HK-2 (cell line): ENCODE data around the gene MORN4.
A peak's percentile ranks its signal among the peaks of the same experiment; 100 is the strongest.
"Not testable (repeated sequence)": the region's sequence is repeated elsewhere in the genome, so short reads cannot be mapped to it uniquely, and the experiment has no call there.

Experiments
- DNase-seq: peaks from one replicate; pipeline ENCODE4 v3.0.0-alpha.2; 2018; ENCODE audit not compliant: unreplicated experiment

Gene MORN4

DNA sequence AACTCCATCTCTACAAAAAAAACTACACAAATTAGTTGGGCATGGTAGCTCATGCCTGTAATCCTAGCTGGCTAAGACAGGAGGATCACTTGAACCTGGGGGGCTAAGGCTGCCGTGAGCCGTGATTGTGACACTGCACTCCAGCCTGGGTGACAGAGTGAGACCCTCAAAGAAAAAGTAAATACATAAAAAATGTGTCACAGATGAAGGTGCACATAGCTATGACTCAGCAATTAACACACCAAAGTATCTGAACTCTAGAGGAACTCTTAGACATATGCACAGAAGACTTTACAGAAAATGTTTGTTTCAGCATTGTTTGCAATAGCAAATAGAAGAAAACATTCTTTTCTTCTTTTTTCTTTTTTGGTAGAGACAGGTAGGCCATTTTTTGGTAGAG, 35.5 kb downstream of the MORN4 start:
- DNase-seq: no peak

DNA sequence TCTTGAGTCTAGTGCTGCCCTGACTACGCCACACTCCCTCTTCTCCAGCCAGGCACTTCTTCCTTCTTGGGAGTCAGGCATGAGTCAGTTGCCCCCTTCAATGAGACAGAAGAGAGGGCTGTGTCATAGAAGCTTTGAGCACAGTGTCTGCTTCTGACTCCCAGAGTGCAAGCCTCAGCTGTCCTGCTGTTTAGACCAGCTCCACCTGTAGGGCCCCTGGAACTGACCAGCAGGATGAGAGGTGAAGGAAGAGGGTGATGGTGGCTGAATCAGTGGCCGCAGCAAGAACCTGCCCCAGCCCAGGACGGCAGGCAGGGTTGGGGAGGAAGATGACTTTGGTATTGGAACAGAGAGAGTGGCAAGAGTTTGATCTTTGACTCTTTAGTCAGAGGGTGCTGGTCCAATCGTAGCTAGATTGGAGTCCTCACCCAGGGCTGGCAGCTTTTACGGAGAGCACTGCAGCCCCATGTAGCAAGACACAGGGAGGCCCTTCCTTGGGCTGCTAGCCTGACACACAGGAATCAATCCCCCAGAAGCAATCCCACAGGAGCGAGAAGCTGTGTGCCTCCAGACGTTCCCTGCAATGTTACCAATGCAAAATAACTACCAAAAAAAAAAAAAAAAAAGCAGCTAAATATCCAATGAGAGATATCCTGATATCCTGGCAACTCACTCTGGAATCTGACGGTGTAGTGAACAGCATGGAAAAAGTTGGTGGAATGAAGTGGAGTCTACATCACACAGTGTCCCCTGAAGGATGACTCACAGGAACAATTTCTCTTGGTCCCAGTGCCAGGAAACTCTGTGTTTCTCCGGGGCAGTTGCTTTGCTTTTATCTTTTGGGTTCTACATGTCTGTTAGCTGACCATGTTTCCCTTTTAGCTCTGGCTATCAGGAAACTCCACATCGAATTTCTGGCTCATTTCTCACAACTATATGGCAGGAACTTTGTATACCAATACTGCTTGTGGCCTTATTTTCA, 36.9 kb downstream of the MORN4 start:
- peak; percentile 74 for DNase-seq

DNA sequence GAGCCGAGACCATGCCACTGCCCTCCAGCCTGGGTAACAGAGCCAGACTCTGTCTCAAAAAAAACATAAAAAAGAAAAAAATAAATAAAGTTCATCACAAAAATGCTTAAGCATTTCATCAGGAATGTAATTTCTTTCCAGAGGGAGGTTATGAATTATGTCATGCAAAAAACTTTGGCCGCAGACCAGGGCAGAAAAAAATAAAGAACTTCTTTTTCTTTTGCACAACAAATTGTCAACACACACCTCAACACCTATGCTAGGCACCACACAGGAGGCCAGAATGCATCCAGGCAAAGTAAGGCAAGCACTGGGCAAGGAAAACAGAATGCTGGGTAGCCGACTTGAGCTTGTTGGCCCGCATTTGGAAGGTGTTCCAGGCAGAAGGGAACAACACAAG, 39.9 kb downstream of the MORN4 start:
- no peak for DNase-seq

DNA sequence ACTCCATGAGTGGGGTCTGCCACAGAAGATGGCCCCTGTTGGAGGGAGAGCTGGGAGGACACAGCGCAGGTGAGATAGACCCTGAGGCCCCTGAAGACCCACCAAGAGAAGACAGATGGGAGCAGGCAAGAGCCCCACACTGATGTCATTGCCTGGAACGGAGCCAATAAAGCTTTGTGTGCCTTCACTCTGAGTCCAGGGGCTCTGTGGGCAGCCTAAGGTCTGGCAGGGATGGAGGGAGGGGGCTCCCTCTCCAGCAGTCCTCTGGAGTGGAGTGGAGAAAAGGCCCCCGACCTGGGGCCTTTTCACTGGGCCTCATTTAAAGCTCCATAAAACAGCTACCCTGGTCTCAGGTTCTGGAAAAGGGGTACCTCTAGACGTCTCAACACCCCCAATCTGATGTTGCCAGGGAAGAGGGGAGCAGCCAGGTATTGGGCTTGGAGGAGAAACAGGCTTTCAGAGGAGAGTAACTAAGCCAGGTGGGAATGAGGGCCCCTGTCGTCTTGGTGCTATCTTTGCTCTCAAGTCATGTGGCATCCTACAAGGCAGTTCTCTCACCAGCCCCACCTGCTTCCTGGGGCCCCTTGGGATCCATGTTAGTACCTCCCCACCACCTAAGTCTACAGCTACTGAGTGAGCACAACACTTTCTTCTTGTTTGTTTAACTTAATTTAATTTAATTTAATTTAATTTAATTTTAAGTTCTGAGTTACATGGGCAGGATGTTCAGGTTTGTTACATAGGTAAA, 42.4 kb downstream of the MORN4 start:
- no peak for DNase-seq

DNA sequence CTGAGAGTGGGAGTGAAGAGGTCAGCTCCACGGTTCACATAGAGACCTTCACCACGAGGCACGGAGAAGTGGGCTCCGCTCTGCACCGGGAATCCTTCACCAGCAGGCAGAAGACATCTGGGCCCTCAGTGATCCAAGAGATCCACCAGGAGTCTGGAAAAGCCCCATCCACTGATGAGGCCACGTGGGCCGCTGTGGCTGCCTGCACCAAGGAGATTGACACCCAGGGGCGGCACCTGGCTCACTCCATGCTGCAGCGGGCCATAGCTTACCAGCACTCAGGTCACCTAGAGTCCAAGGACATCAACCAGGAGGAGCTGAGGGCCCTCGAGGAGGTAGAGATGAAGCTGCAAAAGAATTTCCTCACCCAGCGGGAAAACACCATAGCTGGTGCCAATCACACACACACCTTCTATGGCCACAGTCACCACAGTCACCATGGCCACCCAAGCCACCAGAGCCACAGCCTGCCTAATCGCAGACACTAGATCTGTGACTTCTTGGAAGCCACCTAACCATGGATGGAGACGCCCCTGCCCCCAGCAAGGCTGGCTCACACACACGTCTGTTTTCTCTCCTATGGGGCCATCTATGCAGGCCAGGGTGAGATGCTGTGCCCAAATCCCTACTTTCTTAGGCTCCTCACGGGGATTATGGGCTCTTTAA, 43.1 kb downstream of the MORN4 start:
- no peak for DNase-seq

DNA sequence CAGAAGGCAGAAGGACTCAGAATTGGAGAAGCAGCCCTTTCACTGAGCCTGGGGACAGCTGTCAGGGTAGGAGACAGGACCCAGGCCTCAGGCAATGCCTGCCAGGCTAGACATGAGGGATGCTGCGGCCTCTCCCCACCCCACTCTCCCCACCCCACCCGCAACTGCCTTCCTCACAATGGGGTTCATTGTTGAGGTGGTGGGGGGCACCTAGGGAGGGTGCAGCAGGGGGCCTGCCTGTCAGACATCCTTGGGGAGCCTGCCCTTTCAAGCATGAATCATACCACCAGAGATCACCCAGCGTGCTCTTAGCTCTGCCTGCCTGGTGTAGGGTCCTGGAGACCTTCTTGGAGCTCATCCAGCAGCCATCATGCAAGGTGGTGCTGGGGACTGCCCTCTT, 43.8 kb downstream of the MORN4 start, which contains the start of gene C10orf62:
TSS of gene C10orf62 (plus strand) at position 243 of the 400 bp plus-strand sequence. CDS start 177 bp downstream, outside the sequence.
- no peak for DNase-seq

DNA sequence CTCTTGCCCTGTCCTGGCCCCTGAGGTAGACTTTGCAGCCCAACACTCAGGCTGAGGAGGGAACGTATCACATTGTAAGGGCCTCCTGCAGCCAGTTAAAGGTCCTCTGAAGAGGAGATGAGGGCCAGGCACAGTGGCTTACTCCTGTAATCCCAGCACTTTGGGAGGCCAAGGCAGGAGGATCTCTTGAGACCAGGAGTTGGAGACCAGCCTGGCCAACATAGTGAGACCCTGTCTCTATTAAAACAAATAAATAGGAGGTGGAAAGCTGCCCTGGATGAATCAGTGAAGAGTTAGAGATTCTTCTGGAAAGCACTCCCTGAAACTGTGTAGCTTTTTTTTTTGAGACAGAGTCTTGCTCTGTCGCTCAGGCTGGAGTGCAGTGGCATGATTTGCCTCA, 46.1 kb downstream of the MORN4 start:
- DNase-seq: no peak

DNA sequence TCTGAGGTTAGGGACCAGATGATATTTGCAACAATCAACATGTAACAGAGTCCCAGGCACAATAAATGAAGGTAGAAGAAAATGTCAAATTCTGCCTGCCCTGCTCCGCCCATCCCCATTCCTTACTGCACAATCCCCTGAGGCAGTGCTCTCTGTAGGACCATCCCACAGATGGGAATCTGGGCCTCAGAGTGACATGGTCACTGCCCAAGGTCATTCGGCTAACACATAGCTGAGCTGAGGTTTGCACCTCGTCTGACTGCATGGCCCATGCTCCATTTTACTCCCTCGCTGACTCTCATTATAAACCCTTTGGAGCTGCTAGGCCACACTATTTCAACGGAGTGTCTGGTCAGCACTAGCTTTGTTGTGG, 47.9 kb downstream of the MORN4 start:
- no peak for DNase-seq

DNA sequence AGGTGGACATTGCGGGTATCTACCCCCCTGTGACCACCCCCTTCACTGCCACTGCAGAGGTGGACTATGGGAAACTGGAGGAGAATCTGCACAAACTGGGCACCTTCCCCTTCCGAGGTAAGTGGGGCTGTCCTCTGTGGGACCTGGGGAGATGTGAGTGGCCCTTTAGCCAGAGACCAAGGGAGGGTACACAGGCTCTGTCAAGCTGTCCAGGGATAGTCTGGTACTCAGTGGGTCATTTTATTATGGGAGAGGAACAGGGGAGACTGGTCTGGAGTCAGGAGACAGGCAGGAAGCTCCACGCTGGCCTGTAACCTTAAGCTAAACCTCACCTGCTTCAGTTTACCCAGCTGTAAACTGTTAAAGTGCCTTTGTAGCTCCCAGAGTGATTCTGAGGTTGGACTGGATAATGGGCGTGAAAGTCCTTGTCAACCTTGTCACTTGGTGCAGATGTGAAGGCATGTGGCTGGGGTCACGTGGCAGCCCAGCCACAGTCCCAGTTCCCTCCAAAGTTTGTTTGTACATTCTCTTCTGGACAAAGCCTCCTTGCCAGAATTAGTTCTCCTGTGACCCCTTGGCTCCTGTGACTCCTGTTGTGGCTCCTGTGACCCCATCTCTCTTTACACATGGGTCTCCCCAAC, 48.4 kb downstream of the MORN4 start:
- peak; percentile 31 for DNase-seq

DNA sequence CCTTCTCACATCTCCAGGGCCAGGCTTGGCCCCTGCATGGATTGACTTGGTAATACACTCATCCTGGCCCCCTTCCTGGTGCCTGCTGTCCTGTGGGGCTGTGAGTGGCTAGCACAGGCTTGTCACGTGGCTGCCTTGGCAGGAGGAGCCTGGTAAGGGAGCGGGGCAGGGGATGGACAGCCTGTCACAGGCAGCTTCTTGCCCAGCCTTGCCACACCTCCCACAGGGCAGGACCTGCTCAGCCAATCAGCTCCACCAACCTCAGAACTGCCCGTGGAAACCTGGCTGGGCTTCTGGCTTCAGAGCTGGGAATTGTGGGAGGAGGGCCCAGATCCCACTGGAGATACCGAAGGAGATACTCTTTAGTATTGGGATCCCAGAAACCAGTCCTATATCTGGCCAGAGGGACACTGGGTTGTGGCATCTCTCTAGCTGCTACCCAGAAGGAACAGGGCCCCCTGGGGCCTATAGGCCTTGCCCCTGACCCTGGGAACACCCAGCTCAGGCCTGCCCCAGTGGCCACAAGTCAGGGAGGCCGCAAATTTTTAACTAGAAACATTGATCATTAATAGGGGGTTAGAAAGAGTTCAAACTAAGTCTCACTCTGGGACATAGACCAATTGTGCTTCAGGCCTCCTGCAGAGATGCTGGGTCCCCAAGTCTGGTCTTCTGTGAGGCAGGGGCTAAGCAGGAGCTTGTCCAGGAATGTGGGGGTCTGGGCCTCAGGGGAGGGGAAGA, 49.1 kb downstream of the MORN4 start, which contains the start of gene HOGA1:
TSS of gene HOGA1 (plus strand) at position 330 of the 738 bp plus-strand sequence. CDS start at position 645, 315 bp downstream.
- peak; percentile 99 for DNase-seq

DNA sequence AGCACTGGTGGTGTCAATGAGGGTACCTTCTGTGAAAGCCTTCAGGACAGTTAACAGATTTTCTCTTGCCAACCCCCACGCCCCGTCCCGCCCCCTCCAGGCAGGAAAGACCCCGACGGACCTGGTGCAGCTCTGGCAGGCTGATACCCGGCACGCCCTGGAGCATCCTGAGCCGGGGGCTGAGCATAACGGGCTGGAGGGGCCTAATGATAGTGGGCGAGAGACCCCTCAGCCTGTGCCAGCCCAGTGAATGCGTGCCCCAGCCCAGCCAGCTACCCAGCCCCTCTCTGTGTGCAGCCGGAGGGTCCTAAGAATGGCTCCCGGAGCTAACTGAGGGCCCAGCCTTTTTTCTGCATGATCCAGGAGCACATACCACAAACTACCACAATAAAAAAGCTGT, 49.8 kb downstream of the MORN4 start:
- no peak for DNase-seq

DNA sequence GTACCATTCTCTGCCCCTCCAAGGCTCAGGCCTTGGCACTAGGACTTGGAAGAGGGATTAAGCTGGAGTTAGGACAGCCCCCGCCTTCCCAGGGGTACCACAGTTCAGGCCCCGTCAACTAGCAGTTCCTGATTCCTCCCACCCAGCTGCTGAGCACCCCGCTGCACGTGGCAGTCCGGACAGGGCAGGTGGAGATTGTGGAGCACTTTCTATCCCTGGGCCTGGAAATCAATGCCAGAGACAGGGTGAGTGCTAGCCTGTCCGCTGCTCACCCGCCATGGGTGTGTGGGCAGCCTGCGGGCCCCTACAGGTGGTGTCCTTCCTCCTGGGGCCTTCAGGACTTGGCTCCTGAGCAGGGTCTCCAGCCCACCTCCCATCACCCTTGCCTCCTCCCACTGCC, 51.1 kb downstream of the MORN4 start:
- DNase-seq: no peak

DNA sequence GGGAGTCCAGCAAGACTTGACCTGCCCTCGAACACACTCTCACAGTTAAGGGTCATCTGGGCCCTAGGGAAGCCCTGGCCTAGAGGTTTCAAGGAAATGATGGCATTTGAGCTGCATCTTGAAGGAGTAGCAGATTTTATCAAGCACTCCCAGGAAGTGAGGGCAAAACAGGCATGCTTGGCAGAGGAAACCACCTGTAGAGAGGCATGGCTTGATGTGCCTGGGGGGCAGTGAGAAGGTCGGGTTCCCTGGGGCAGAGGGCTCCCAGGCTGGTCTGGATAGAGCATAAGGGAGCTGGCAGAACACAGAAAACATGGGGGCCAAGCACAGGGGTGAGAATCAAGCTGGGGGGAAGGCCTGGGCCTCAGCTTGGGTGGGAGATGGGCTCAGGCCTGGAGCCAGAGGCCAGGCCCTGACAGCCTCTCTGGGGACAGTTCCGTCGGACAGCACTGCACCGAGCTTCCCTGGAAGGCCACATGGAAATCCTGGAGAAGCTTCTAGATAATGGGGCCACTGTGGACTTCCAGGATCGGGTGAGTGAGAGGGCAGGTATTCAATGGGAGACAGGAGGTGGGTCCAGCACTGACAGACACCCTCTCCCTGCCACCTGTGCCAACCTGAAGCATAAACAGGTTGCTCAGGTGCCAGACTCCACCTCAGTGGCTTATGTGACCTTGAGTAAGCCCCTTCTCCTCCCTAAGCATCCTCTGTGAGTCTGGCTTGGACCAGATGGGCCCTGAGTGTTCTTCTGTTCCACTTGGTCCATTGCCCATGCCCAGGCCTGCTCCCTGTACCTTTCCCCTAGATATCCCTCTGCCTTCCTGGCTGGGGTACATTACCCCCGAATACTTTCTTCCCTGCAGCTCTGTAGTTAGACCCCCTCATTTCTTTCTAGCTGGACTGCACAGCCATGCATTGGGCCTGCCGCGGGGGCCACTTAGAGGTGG, 52.6 kb downstream of the MORN4 start:
- DNase-seq: no peak

DNA sequence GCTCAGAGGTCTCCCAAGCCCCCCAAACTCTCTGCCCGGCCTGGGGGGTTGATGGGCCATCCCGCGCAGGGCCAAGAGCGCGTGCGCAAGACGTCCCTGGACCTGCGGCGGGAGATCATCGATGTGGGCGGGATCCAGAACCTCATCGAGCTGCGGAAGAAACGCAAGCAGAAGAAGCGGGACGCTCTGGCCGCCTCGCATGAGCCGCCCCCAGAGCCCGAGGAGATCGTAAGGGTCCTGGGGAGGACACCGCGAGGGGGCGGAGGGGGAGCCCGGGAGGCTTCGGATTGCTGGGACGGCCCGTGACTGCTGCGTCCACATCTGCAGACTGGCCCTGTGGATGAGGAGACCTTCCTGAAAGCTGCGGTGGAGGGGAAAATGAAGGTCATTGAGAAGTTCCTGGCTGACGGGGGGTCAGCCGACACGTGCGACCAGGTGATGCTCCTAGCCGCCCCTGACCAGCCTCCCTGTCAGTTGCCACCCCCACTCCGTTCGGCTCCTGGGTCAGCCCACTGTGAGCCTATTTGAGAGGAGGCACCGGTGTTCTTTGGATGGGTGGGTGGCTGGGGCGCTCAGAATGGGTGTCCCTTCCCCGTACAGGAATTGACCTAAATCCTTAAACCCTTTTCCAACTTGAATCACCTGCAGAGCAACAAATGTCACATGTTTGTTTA, 55.0 kb downstream of the MORN4 start:
- DNase-seq: no peak

DNA sequence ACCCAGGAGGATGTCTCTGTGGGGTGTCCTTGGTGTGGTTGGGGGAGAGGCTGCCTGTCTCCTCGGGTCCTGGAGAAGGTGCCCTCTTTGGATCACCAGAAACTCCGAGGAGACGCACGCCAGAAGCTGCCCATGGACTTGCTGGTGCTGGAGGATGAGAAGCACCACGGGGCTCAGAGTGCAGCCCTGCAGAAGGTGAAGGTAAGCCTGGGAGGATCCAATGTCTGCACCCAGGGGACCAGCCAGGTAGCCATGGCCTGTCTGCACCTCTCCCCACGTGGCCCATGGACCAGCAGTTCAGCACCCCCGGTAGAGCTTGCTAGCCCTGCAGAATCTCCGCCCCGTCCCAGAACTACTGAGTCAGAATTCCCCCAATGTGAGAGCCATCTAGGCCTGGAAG, 55.6 kb downstream of the MORN4 start:
- no peak for DNase-seq

DNA sequence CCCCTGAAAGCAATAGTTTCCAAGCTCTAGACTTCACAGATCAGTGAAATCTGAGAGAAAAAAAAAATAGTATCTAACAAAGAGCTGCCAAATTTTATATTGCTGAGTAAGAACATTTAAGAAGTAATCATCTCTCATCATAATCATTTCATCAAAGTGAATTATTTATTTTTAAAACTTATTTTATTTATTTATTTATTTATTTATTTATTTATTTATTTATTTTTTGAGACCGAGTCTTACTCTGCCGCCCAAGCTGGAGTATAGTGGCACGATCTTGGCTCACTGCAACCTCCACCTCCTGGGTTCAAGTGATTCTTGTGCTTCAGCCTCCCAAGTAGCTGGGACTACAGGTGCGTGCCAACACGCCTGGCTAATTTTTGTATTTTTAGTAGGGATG, 56.8 kb downstream of the MORN4 start:
- not testable (repeated sequence) for DNase-seq

DNA sequence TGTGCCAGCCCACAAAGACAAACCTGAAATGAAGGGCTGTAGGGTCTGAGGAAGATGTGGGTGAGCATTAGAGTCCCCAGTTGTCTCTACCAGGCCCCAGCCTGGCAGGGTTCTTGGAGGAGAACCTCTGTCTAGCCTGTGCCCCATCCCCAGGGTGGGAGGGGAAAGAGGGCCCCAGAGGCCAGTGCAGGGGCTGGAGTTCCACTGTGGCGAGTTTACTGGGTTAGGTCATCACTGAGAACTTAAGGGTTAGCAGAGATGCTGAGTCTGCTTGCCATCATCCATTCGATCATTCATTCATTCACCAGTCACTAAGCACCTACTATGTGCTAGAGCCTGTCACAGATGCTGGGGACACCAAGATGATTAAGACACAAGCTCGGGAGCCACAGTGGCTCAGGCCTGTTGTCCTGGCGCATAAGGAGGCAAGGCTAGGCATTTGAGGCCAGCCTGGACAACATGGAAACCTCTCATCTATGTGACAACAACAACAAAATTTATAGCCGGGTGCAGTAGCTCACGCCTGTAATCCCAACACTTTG, 58.1 kb downstream of the MORN4 start:
- DNase-seq: peak; percentile 69

DNA sequence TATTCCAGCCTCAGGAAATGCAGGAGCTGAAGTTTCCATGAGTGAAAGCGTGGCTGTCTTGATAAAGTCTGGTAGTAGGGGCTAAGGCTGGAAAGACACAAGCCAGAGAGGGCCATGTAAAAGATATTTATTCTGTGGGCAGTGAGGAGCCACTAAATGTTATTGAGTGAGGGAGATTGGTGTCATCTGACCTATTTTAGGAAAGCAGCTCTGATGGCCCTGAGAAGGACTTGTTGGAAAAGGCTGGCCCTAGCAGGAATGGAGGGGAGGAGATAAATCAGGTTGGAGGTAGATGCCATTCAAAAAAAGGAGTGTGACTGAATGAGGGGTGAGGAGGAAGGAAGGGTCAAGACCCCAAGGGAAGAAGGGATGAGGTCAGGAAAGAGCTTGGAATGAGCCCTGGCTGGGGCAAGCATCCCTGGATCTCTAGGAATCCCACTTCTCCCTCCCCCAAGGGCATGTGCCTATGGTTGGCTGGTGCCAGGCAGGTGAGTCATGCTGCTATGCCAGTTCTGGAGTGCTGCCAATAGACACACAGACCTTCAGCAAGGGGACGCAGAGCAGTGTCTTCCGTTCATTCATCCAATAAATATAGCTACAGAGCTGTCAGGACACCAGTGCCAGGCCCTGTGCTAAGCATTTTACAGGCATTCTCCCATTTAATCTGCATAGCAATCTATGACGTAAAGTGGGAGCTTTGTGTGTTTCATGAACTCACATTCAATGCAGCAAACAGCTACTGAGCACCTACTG, 58.8 kb downstream of the MORN4 start:
- peak; percentile 94 for DNase-seq
